Upper lobe of left lung (tissue), 4 donors: ENCODE measurements around the gene FOXL3.

ENCODE experiments used
- CTCF ChIP-seq, 6 experiments: fragments of 450-650 bp in 4 of 6; fragments of 200-600 bp in 2 of 6; sonication (generic) in 2 of 6; IDR thresholded peaks; one replicate each; pipeline ENCODE4 v1.5.1; 2016 to 2019; ENCODE audit warnings: antibody characterized with exemption in 6 of 6
- EP300 ChIP-seq, 4 donors: sonication (generic); formaldehyde crosslinking; IDR thresholded peaks; one replicate each; pipeline ENCODE4 v1.5.1; 2017; ENCODE audit warnings: antibody characterized with exemption in 4 of 4, control low read depth in 2 of 4
- POLR2A ChIP-seq, 4 donors: fragments of 450-650 bp; IDR thresholded peaks; one replicate each; pipeline ENCODE4 v1.5.1; 2016 to 2017; ENCODE audit warnings: antibody characterized with exemption in 4 of 4, mild to moderate bottlenecking in 2 of 4

- TF ChIP-seq CTCF (IDR thresholded peaks at IDR 0.05) (no peak), EP300 (IDR thresholded peaks at IDR 0.05) (no peak), POLR2A (IDR thresholded peaks at IDR 0.05) (no peak)
Observed at GRCh38 chr7:295155-296154, 5.5 kb downstream of the FOXL3 start.
